NCI-H2227 treated with DMSO at 0.1 percent for 48 hours (cell line): ENCODE data around the gene ATP11A.

Source experiments
- DNase-seq: peaks from one replicate; lab custom pipeline; 2025; lab: John Stamatoyannopoulos, UW

The ATP11A gene

GRCh38 chr13:112907871-112908331, 218.1 kb downstream of the ATP11A start:
- DNase-seq, result no peak

GRCh38 chr13:112908342-112908741, 218.5 kb downstream of the ATP11A start:
- no peak for DNase-seq

GRCh38 chr13:112910016-112910415, 220.2 kb downstream of the ATP11A start:
- DNase-seq, result no peak

- no peak for DNase-seq
Measured at GRCh38 chr13:112910616-112911280, 220.9 kb downstream of the ATP11A start.

GRCh38 chr13:112911285-112911701, 221.5 kb downstream of the ATP11A start:
- no peak for DNase-seq

DNA sequence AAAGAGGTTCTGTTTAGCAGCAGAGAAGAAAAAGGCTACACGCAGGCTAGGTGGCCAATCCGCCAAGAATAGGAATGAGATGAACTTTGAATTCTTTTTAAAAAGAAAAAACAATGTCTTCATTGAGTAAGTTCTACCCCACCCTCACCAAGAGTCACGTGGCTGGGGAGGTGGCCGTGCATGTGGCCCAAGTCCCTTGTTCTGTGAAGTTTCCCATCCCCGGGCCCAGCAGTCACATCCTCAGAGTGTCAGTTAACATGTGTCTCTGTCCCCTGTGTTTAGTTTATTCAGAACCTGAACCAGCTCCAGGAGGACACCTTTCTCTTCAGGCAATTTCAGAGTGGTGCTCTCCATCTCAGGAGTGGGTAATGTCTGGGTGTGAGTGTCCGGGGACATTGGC, 222.0 kb downstream of the ATP11A start:
- DNase-seq, result no peak

DNA sequence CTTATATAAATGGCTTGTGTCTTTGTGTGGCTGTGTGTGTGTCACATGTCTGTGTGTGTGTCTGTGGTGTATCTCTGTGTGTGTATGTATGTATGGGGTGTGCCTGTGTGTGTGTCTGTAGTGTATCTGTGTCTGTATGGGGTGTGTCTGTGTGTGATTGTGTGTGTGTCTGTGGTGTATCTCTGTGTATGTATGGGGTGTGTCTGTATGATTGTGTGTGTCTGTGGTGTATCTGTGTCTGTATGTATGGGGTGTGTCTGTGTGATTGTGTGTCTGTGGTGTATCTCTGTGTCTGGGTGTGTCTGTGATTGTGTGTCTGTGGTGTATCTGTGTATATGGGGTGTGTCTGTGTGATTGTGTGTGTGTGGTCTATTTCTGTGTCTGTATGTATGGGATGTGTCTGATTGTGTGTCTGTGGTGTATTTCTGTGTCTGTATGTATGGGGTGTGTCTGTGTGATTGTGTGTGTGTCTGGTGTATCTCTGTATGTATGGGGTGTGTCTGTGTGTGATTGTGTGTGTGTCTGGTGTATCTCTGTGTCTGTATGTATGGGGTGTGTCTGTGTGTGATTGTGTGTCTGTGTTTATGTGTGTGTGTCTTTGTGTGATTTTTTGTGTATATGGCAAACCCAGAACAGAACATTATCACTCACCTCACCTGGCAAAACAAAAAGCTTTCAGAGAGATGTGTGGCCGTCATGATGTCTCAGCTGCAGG, 223.0 kb downstream of the ATP11A start:
- DNase-seq, result no peak

DNA sequence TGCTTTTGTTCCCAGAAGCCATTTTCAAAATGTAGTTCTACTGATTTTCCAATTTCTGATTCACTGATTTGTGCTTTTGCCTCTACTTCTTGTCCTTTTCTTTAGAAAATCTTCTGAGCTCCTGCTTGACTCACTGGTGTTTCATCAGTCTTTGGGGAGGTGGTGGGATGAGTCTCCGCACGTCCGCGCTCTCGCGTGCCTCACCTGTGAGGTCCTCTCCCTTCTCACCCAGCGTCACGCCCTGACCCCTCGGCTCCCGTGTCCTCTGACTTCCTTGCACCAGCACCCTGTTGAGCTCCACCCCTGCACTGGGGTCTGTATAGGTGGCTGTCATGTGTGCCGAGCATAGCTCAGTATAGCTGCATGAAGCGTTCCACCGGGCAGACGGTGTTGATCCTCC, 226.5 kb downstream of the ATP11A start:
- no peak for DNase-seq

DNA sequence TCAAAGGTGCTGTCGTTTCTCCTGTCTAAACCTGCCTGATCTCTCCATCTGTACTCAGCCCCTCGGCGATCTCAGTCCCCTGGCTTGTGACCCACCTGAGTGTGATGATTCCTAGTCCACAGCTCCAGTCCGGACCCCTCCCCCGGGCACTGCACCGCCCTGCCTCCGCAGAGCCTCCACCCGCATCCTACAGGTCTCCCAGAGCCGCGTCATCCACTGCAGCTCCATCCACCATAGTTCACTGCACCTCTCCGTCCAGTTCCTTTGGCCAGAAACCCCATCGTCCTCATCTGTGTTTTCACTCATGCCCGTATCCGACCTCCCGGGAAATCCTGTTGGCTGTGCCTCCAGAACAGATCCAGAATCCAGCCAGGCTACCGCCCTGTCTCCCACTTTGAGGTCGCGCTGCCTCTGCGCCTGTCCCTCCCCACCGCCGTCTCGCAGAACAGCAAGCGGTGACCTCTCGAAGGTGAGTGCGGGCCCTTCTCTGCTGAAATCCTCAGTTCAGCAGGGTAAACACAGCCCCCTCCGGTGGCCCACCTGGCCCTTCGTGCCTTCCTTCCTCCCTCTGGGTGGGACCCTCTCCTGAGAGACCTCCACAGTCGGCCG, 227.3 kb downstream of the ATP11A start:
- no peak for DNase-seq

GRCh38 chr13:112917737-112918136, 227.9 kb downstream of the ATP11A start:
- no peak for DNase-seq

- no peak for DNase-seq
Measured at GRCh38 chr13:112918266-112918665, 228.4 kb downstream of the ATP11A start.

GRCh38 chr13:112918746-112919145, 228.9 kb downstream of the ATP11A start:
- no peak for DNase-seq

GRCh38 chr13:112923962-112924361, 234.1 kb downstream of the ATP11A start:
- no peak for DNase-seq

- DNase-seq, result no peak
Measured at GRCh38 chr13:112924365-112924764, 234.5 kb downstream of the ATP11A start.

DNA sequence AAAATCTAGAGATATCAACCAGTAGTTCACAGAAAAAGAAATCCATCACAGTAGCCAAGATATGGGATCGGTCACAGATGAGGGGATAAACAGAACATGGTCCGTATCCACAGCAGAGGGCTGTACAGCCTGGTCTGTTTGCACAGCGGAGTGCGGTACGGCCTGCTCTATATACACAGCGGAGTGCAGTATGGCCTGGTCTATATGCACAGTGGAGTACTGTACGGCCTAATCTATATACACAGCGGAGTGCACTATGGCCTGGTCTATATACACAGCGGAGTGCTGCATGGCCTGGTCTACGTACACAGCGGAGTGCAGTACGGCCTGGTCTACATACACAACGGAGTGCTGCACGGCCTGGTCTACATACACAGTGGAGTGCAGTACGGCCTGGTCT, 236.2 kb downstream of the ATP11A start:
- no peak for DNase-seq

- DNase-seq, result no peak
Measured at GRCh38 chr13:112926993-112927392, 237.2 kb downstream of the ATP11A start.

DNA sequence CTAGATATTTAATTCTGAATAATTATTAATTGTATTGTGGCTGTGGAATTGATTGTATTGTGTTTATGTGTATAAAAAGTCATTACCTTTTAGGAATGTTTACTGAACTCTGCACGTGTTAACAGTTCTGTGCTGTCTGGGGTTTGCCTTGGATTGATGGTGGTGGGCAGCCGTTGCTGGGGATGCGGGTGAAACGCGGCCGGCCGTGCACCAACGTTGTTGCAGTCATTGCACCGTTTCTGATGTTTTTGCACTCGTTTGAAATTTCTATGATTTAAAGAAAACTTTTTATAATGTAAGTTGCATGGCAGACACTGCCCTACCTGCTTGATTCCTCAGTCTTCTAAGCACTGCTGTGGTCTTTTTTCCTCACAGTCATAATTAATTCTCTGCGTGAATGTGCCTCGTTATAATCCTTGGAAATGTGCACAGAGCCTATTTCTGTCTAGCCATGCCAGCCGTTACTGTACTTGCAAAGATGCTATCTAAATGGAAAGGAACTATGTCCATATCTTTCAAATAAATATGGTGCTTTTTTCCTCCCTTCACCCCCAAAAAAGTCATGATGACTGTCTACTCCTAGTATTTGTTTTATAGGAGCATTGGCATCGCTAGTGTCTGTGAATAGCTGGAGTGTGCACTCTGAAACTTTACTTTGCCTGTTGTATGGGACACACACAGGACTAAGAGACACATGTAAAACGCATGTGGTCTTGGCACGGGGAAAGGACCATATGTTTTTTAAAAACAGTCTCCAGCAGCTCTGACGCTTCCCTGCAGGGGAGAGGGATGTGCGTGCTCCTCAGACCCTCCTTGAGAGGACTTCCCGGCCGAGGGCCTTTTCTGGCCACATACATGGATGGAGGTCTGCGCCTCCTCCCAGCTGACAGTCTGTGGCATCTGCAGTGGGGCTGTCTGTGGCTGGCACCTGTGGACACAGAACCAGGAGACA, 238.5 kb downstream of the ATP11A start:
- no peak for DNase-seq

DNA sequence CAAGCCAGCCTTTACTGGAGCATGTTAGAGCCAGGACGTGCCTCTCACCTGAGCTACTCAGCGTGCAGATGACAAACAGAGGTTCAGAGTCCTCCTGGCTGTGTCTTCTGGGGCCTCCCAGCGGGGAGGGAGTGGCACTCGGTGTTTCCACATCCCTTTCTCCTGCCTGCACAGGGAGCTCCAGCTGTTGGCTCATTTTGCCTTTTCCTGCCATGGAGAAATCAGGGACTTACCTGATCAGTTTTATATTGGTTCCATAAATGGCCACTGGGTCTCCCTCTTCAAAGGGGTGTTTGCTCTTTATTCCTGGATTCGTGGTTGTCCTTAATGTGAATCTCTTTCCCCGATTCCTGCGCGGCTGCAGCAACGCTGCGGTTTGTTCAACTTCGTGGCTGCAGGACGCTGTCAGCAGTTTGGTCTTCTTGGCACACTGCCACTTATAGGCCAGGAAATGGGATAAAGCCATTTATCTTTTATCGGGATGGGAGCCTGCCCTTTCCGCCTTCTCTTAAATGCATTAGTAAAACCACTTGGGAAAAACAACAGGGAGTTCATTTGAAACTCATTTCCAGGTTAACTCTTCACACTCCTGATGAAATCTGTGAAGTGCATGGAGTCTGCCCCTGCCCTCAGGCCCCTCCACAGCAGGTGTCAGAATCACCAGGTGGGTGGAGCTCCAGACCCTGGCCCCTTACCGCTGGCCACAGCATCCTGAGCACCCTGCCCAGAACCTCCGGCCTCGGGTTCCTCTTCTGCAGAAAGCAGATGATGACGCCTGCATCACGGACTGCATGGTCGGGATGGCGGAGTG, 239.3 kb downstream of the ATP11A start:
- peak; percentile 22 for DNase-seq

DNA sequence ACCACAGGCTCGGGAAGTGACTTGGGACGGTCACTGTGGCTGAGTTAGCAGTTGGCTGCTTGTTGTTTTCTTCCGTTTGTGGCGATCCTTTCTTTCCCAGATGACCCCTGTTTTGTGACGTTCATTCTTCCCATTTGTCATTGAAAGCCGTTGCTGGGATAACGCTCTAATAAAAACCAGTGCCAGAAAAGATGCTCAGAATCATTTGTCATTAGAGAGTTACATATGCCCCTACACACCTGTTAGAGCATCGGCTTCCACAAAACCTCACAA, 239.9 kb downstream of the ATP11A start:
- DNase-seq, result no peak

DNA sequence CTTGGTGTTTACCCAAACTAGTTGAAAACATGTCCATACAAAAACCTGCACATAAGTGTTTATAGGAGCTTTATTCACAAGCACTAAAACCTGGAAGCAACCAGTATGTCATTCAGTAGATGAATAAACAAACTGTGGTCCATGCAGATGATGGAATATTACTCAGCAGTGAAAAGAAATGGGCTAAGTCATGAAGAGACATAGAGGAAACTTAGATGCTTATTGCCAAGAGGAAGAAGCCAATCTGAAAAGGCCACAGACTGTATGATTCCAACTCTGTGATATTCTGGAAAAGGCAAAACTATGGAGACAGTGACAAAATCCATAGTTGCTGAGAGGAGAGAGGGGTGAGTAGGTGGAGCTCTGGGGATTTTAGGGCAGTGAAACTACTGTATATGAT, 240.4 kb downstream of the ATP11A start:
- DNase-seq, result no peak
